HK-2 (cell line): ENCODE results near the gene FOXP2.

Experiments used
- DNase-seq: peaks from one replicate; pipeline ENCODE4 v3.0.0-alpha.2; 2018; ENCODE audit not compliant: unreplicated experiment

FOXP2 gene

GRCh38 chr7:114653364-114654088, 238.9 kb downstream of the FOXP2 start:
- DNase-seq: no peak

GRCh38 chr7:114656466-114656865, 241.9 kb downstream of the FOXP2 start:
- no peak for DNase-seq

GRCh38 chr7:114657279-114657678, 242.7 kb downstream of the FOXP2 start:
- DNase-seq: no peak

- DNase-seq: no peak
Measured at GRCh38 chr7:114658216-114658615, 243.6 kb downstream of the FOXP2 start.

GRCh38 chr7:114659409-114660125, 245.0 kb downstream of the FOXP2 start:
- no peak for DNase-seq

GRCh38 chr7:114660126-114660486, 245.5 kb downstream of the FOXP2 start:
- no peak for DNase-seq

GRCh38 chr7:114660753-114661152, 246.1 kb downstream of the FOXP2 start:
- DNase-seq: no peak

GRCh38 chr7:114662002-114662677, 247.5 kb downstream of the FOXP2 start:
- DNase-seq: no peak

GRCh38 chr7:114663502-114663901, 248.9 kb downstream of the FOXP2 start:
- no peak for DNase-seq

- DNase-seq: no peak
Measured at GRCh38 chr7:114670676-114671075, 256.1 kb downstream of the FOXP2 start.

GRCh38 chr7:114671563-114672123, 257.0 kb downstream of the FOXP2 start:
- no peak for DNase-seq

GRCh38 chr7:114678116-114678515, 263.5 kb downstream of the FOXP2 start:
- no peak for DNase-seq

GRCh38 chr7:114687238-114687637, 272.6 kb downstream of the FOXP2 start:
- no peak for DNase-seq

- DNase-seq: no peak
Measured at GRCh38 chr7:114688443-114689055, 273.9 kb downstream of the FOXP2 start.

GRCh38 chr7:114689406-114689805, 274.8 kb downstream of the FOXP2 start:
- no peak for DNase-seq

- DNase-seq: no peak
Measured at GRCh38 chr7:114691605-114692004, 277.0 kb downstream of the FOXP2 start.

- DNase-seq: no peak
Measured at GRCh38 chr7:114695182-114695581, 280.6 kb downstream of the FOXP2 start.

GRCh38 chr7:114700247-114700928, 285.8 kb downstream of the FOXP2 start:
- DNase-seq: no peak

GRCh38 chr7:114703677-114704076, 289.1 kb downstream of the FOXP2 start:
- DNase-seq: no peak

GRCh38 chr7:114708646-114709045, 294.0 kb downstream of the FOXP2 start:
- DNase-seq: no peak

GRCh38 chr7:114710499-114710898, 295.9 kb downstream of the FOXP2 start:
- DNase-seq: no peak

- no peak for DNase-seq
Measured at GRCh38 chr7:114711241-114711640, 296.6 kb downstream of the FOXP2 start.
